NCI-H82 (cell line): Measurements from ENCODE around the gene GTPBP10.
"Not testable (repeated sequence)": the region's sequence is repeated elsewhere in the genome, so short reads cannot be mapped to it uniquely, and the experiment has no call there.

Experiments
- DNase-seq: peaks from one replicate; lab custom pipeline; 2025; lab: John Stamatoyannopoulos, UW

Gene GTPBP10

GRCh38 chr7:90346336-90347125 lies at the start of gene GTPBP10:
Gene GTPBP10, plus strand, starts transcription at chr7:90346716. Its CDS starts 26 bp downstream, at chr7:90346742.
- DNase-seq, result peak; percentile 96

GRCh38 chr7:90298145-90299038 lies 48.1 kb upstream of the GTPBP10 start:
- DNase-seq, result peak; percentile 56

GRCh38 chr7:90303241-90303640 lies 43.3 kb upstream of the GTPBP10 start:
- no peak for DNase-seq

- no peak for DNase-seq
Measured at GRCh38 chr7:90309872-90310271, 36.6 kb upstream of the GTPBP10 start.

GRCh38 chr7:90311175-90311574 lies 35.3 kb upstream of the GTPBP10 start:
- DNase-seq, result no peak

- no peak for DNase-seq
Measured at GRCh38 chr7:90312745-90313144, 33.8 kb upstream of the GTPBP10 start.

GRCh38 chr7:90313907-90314306 lies 32.6 kb upstream of the GTPBP10 start:
- no peak for DNase-seq

- no peak for DNase-seq
Measured at GRCh38 chr7:90320014-90320413, 26.5 kb upstream of the GTPBP10 start.

GRCh38 chr7:90320418-90320800 lies 26.1 kb upstream of the GTPBP10 start:
- DNase-seq, result no peak

GRCh38 chr7:90320801-90321494 lies 25.6 kb upstream of the GTPBP10 start, which contains the start of gene FAM237B:
Gene FAM237B, minus strand, starts transcription at chr7:90321304. Its CDS starts 1,556 bp downstream, at chr7:90319748.
- peak; percentile 26 for DNase-seq

- no peak for DNase-seq
Measured at GRCh38 chr7:90322837-90323236, 23.7 kb upstream of the GTPBP10 start.

GRCh38 chr7:90326500-90326899 lies 20.0 kb upstream of the GTPBP10 start:
- peak; percentile 79 for DNase-seq

- DNase-seq, result no peak
Measured at GRCh38 chr7:90334193-90334843, 12.2 kb upstream of the GTPBP10 start.

- not testable (repeated sequence) for DNase-seq
Measured at GRCh38 chr7:90334926-90335325, 11.6 kb upstream of the GTPBP10 start.

GRCh38 chr7:90337106-90337505 lies 9.4 kb upstream of the GTPBP10 start:
- DNase-seq, result no peak

- DNase-seq, result no peak
Measured at GRCh38 chr7:90345016-90345415, 1.5 kb upstream of the GTPBP10 start.

- DNase-seq, result peak; percentile 82
Measured at GRCh38 chr7:90345595-90346335, 751 bp upstream of the GTPBP10 start.

GRCh38 chr7:90347759-90348158 lies 1.2 kb downstream of the GTPBP10 start:
- DNase-seq, result no peak

- no peak for DNase-seq
Measured at GRCh38 chr7:90349305-90349704, 2.8 kb downstream of the GTPBP10 start.

GRCh38 chr7:90350032-90350431 lies 3.5 kb downstream of the GTPBP10 start:
- not testable (repeated sequence) for DNase-seq

- no peak for DNase-seq
Measured at GRCh38 chr7:90351987-90352386, 5.5 kb downstream of the GTPBP10 start.
